GM12801 (cell line): Measurements from ENCODE around the gene CASQ2.

Experiments used
- TF ChIP-seq, protein P1 (sequence below): IDR thresholded peaks from one replicate; pipeline ENCODE4 v1.5.1; 2011; ENCODE audit warnings: control low read depth; ENCODE audit not compliant: insufficient read length; ENCODE audit errors: extremely low read depth

CASQ2 gene

GRCh38 chr1:115768549-115768948 is at the start of gene CASQ2:
CASQ2 (minus strand) TSS chr1:115768714; CDS start chr1:115768541, 173 bp downstream.
- TF ChIP-seq, protein P1, sequence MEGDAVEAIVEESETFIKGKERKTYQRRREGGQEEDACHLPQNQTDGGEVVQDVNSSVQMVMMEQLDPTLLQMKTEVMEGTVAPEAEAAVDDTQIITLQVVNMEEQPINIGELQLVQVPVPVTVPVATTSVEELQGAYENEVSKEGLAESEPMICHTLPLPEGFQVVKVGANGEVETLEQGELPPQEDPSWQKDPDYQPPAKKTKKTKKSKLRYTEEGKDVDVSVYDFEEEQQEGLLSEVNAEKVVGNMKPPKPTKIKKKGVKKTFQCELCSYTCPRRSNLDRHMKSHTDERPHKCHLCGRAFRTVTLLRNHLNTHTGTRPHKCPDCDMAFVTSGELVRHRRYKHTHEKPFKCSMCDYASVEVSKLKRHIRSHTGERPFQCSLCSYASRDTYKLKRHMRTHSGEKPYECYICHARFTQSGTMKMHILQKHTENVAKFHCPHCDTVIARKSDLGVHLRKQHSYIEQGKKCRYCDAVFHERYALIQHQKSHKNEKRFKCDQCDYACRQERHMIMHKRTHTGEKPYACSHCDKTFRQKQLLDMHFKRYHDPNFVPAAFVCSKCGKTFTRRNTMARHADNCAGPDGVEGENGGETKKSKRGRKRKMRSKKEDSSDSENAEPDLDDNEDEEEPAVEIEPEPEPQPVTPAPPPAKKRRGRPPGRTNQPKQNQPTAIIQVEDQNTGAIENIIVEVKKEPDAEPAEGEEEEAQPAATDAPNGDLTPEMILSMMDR: no peak

DNA sequence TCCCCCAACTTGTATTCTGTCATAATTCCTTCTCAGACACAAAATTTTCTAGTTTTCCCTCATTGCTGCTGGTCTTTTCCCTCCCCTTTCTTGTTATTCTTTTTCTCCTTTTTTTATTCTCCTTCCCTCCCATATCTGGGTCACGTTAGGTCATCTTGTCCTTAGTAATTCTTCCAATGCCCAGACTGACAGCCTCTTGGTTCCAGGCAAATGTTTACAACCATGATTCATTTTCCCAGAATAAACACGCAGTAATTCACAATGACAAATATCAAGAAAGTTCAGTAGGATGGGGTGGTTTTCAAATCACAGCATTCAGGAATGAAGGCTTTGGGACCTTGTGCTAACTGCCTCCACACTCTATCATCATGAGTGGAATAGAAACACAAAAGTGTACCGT is 47.2 kb upstream of the CASQ2 start:
- TF ChIP-seq, protein P1: no peak

DNA sequence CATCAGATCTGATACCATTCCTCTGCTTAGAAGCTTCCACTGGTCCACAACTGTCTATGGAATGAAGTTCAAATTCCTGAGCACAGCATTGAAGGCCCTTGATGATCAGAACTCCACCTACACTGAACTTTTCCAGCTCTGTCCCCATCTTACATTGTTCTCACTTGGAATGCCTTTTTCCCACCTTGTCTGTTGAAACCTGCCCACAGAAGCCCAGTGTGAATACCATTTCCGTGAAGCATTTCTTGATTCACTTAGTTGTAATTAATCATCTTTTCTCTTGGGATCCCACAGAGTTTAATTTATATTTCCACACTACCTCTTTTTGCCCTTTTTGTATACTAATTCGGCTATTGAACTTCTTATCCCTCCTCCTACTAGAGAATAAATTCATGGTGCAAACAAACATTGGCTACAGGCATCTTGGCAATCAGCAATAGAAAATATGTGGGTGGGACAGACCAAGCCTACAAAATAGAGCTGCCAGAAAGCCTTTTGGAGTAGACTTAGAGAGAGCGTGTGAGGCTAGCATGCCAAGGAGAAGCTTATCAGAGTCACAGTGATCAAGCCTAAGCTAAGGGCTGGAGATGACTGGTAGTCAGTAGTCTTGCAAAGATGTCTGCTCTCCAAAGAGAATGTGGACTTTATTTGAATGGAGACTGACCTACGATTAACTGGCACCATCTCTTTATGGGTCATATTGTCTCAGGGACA is 46.3 kb upstream of the CASQ2 start:
- TF ChIP-seq, protein P1: no peak

GRCh38 chr1:115813727-115814126 is 45.2 kb upstream of the CASQ2 start:
- TF ChIP-seq, protein P1: no peak

- TF ChIP-seq, protein P1: no peak
Measured at GRCh38 chr1:115811140-115811828, 42.8 kb upstream of the CASQ2 start.

- TF ChIP-seq, protein P1: no peak
Measured at GRCh38 chr1:115810609-115811008, 42.1 kb upstream of the CASQ2 start.

- TF ChIP-seq, protein P1: no peak
Measured at GRCh38 chr1:115809847-115810246, 41.3 kb upstream of the CASQ2 start.
